COLO668 (cell line): ENCODE measurements around the gene NXNL2.

ENCODE experiments used
- DNase-seq: peaks from one replicate; lab custom pipeline; 2025; ENCODE audit not compliant: unreplicated experiment; lab: John Stamatoyannopoulos, UW

Gene NXNL2

DNA sequence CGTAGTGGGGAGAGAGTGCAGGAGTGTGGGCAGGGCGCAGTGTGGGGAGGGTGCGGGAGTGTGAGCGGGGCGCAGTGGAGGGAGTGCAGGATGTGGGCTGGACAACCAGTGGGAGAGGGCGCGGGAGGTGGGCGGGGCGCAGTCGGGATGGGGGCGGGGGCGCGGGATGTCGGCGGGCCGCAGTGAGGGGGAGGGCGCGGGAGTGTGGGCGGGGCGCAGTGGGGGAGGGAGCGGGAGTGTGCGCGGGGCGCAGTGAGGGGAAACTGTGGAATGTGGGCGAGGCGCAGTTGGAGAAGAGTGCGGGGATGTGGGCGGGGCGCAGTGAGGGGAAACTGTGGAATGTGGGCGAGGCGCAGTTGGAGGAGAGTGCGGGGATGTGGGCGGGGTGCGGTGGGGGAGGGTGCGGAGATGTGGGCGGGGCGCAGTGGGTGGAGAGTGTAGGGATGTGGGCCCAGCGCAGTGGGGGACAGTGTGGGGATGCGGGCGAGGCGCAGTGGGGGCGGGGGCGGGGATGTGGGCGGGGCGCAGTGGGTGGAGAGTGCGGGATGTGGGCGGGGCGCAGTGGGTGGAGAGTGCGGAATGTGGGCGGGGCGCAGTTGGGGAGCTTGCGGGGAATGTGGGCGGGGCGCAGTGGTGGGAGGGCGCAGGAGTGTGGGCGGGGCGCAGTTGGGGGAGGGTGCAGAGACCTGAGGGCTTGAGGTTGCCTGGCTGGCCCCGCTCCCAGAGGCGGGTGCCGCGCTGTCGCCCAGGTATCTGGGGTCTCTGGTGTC lies at the start of gene NXNL2:
Gene NXNL2 (plus strand): TSS at position 723 of the 770 bp plus-strand sequence. CDS start 257 bp downstream, outside the sequence.
- DNase-seq: no peak

GRCh38 chr9:88488166-88488565 lies 46.8 kb upstream of the NXNL2 start:
- DNase-seq: no peak

GRCh38 chr9:88494983-88495721 lies 39.8 kb upstream of the NXNL2 start:
- no peak for DNase-seq

- no peak for DNase-seq
Observed at GRCh38 chr9:88497224-88497623, 37.8 kb upstream of the NXNL2 start.

DNA sequence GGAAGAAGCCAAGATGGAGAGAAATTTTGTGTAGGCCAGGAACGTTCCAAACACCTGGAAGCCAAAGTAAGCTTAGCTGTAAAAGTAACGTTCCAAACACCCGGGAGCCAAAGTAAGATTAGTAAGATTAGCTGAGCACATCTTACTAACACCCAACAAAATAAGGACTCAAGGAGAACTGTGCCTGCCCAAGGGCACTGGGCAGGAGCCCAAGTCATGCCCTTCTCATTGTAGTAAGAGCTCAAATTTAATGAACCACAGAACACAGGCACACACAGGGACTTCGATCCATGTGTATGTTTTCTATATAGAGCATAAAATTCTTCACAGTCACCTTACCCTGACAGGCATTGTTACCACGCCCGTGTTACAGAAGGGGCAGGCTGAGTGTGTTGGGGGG lies 36.1 kb upstream of the NXNL2 start:
- no peak for DNase-seq

- DNase-seq: no peak
Observed at GRCh38 chr9:88501086-88501485, 33.9 kb upstream of the NXNL2 start.

DNA sequence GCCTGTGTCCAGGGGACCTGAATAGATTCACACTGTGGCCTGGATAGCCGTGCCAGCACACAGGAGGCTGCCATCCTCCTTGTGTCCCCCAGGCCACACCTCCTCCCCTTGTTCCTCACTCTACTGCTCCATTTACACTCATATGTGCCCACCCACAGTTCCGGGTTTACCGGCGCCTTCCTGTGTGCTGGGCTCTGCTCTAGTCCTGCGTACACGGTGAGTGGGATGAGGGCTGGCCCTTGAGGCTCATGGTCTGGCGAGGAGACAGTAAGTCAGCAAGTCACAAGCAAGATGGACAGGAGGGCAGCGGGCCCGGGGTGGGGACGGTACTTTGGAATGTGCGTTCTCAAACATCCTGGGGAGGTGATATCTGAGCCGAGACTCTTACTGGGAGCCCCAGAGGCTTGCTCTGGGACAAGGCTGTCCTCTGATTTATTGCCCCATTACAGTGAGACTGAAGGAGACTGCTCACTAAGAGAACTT lies 32.4 kb upstream of the NXNL2 start:
- DNase-seq: no peak

DNA sequence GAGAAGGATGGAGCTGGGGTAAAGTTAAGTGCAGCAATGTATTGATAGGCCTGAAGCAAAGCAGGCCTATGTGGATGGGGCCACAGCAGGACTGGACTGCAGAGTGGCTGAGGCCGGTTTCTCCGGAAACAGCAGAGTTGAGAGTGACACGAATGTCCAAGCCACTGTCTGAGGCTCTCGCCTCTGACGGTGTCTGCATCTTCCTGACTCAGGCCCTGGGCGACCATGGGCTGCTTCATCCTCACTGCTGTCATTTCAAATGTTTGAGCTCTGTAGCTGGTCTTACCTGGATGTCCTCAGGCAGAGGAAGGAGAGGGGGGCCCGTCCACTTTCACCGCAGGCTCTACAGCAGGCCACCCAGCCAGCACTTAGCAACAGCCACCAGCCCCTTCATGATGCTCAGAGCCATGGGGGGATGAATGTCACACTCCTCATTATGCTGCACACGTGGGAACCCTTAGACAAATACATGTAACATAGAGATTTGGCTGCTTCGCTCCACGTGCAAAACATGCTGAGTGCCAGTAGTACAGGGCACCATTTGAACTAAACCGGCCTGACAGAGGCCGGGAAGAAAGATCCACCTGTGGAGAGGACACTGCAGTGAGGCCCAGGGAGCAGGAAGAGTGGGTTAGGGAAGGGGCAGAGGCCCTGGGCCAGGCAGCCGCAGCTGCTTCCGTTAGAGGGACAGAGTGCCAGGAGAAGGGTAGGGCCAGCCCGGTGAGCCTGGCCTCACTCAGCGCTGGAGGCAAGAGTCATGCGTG lies 31.7 kb upstream of the NXNL2 start:
- no peak for DNase-seq

DNA sequence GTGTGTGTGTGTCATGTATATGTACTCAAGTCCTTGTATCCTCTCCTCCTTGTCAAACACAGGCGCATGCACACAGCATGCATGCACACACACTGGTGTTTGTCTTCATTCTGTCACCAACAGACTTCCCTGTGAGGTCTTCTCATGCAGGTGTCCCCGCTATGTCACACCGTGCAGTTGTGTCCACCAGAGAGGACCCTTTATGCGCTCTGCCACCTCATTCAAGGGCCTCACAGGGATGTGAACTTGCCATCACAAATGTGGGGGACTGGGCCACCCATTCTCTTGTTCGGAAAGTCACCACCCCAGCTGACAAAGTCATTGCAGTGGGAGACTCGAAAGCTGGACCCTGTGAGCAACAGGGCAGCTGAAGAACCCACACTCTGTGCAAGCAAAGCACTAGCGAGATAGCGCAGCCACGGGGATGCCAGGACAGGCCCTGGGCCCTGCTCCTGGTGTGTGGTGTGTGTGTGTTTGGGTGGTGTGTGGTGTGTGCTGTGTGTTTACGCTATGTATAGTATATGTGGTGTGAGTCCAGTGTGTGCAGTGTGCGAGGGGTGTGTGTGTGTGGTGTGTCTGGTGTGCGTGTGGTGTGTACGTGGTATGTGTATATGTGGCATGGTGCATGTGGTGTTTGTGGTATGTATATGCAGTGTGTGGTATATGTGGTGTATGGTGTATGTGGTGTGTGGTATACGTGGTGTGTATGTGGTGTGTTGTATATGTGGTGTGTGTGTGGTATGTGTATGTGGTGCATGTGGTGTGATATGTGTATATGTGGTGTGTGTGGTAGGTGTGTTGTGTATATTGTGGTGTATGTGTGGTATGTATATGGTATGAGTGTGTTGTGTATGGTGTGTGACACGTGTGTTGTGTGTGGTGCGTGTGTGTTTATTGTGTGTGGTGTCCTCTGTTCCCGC lies 30.9 kb upstream of the NXNL2 start:
- DNase-seq: no peak

GRCh38 chr9:88508326-88508725 lies 26.7 kb upstream of the NXNL2 start:
- no peak for DNase-seq

DNA sequence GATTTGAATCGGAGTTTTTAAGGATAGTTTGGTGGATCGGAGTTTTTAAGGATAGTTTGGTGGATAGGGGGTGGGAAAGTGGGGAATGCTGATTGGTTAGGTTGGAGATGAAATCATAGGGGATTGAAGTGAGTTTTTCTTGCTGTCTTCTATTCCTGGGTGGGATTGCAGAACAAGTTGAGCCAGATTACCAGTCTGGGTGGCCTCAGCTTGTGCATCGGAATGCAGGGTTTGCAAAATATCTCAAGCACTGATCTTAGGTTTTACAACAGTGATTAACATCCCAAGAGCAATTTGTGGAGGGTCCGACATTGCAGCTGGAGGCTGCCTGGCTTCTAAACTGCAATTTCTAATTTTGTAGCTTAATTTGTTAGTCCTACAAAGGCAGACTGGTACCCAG lies 23.1 kb upstream of the NXNL2 start:
- no peak for DNase-seq

DNA sequence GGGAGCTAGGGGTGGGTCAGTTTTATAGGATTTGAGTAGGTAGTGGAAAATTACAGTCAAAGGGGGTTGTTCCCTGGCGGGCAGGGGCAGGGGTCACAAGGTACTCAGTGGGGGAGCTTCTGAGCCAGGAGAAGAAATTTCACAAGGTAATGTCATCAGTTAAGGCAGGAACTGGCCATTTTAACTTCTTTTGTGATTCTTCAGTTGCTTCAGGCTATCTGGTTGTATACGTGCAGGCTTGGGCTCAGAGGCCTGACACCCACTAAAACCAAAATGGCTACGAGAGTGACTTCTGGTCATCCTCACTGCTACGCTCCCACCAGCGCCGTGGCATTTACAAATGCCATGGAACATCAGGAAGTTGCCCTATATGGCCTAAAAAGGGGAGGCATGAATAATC lies 20.7 kb upstream of the NXNL2 start:
- no peak for DNase-seq

- DNase-seq: no peak
Observed at GRCh38 chr9:88521308-88521707, 13.7 kb upstream of the NXNL2 start.

- no peak for DNase-seq
Observed at GRCh38 chr9:88522360-88522759, 12.6 kb upstream of the NXNL2 start.

GRCh38 chr9:88523056-88523455 lies 11.9 kb upstream of the NXNL2 start:
- DNase-seq: no peak

GRCh38 chr9:88524911-88525310 lies 10.1 kb upstream of the NXNL2 start:
- no peak for DNase-seq

- no peak for DNase-seq
Observed at GRCh38 chr9:88527618-88528017, 7.4 kb upstream of the NXNL2 start.

GRCh38 chr9:88528080-88528790 lies 6.7 kb upstream of the NXNL2 start:
- DNase-seq: no peak

DNA sequence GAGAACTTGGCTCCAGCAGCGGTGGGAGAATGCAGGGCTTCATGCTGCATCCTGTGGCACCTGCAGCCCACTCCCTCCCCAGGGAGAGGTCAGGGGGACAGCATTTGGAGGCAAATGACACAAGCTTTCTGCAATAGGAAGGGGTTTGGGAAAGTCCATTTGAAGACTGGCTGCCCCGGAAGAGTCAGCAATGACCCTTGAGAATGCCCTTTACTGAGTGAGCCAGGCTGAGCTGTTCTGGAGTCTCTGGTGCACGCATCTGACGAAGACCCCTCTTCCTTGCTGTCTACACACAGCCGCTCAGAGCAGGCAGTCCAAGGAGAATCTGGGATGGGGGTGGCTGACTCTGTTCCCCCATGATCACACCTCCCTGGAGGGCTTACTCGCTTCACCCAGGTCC lies 5.5 kb upstream of the NXNL2 start:
- no peak for DNase-seq

DNA sequence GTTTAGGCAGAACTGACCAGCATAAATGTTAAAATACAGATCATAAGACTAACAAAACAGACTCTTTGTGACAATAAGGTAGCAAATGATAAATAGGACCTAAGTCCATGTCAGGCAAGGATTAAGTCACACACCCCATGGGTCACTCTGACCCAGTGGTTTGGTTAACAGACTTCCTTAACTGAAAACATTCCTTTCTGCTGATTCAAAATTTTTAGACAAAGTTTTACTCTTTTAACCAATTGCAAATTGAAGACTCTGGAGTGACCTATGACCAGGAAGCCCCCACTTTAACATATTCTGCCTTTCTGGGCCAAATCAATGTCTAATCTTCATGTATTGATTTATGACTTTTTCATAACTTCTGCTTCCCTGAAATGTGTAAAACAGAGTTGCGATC lies 4.9 kb upstream of the NXNL2 start:
- no peak for DNase-seq
